ENCODE results near the gene IL23R.

IL23R gene

GRCh38 chr1:67148516-67149178, 17.6 kb upstream of the IL23R start:
- DNase-seq (ENCODE audit: low read depth), result no peak

- DNase-seq (ENCODE audit: low read depth), result no peak
These were observed 17.0 kb upstream of the IL23R start for GRCh38 chr1:67149179-67149770.

- DNase-seq (ENCODE audit: low read depth), result no peak
These were observed 15.3 kb upstream of the IL23R start for GRCh38 chr1:67150931-67151330.

GRCh38 chr1:67158401-67158800, 7.9 kb upstream of the IL23R start:
- no peak for DNase-seq (ENCODE audit: low read depth)

- DNase-seq (ENCODE audit: low read depth), result no peak
These were observed 7.0 kb upstream of the IL23R start for GRCh38 chr1:67159233-67159632.

- DNase-seq (ENCODE audit: low read depth), result no peak
These were observed 3.3 kb upstream of the IL23R start for GRCh38 chr1:67162954-67163353.

- no peak for DNase-seq (ENCODE audit: low read depth)
These were observed 699 bp upstream of the IL23R start for GRCh38 chr1:67165468-67166041.

- no peak for DNase-seq (ENCODE audit: low read depth)
These were observed 3.2 kb downstream of the IL23R start for GRCh38 chr1:67169496-67169895.

- DNase-seq (ENCODE audit: low read depth), result no peak
These were observed 3.7 kb downstream of the IL23R start for GRCh38 chr1:67169932-67170331.

- no peak for DNase-seq (ENCODE audit: low read depth)
These were observed 4.7 kb downstream of the IL23R start for GRCh38 chr1:67170751-67171573.

GRCh38 chr1:67171574-67171955, 5.3 kb downstream of the IL23R start:
- DNase-seq (ENCODE audit: low read depth), result no peak

GRCh38 chr1:67171978-67172377, 5.7 kb downstream of the IL23R start:
- no peak for DNase-seq (ENCODE audit: low read depth)

- no peak for DNase-seq (ENCODE audit: low read depth)
These were observed 7.7 kb downstream of the IL23R start for GRCh38 chr1:67173988-67174387.

GRCh38 chr1:67174716-67175284, 8.5 kb downstream of the IL23R start:
- no peak for DNase-seq (ENCODE audit: low read depth)

GRCh38 chr1:67175530-67176087, 9.4 kb downstream of the IL23R start:
- no peak for DNase-seq (ENCODE audit: low read depth)

- DNase-seq (ENCODE audit: low read depth), result no peak
These were observed 18.7 kb downstream of the IL23R start for GRCh38 chr1:67184838-67185421.

- no peak for DNase-seq (ENCODE audit: low read depth)
These were observed 21.9 kb downstream of the IL23R start for GRCh38 chr1:67188137-67188536.

GRCh38 chr1:67189953-67190352, 23.7 kb downstream of the IL23R start:
- no peak for DNase-seq (ENCODE audit: low read depth)

GRCh38 chr1:67190410-67190809, 24.2 kb downstream of the IL23R start:
- DNase-seq (ENCODE audit: low read depth), result no peak

GRCh38 chr1:67190942-67191341, 24.7 kb downstream of the IL23R start:
- no peak for DNase-seq (ENCODE audit: low read depth)

- no peak for DNase-seq (ENCODE audit: low read depth)
These were observed 25.6 kb downstream of the IL23R start for GRCh38 chr1:67191668-67192520.
